Heart left ventricle (tissue), 13 donors: ENCODE measurements around the gene ASF1B.

Experiments
- POLR2A ChIP-seq, 2 donors: fragments of 450-650 bp; IDR thresholded peaks; one replicate each; pipeline ENCODE4 v1.6.1; 2017; ENCODE audit warnings: antibody characterized with exemption in 2 of 2, mild to moderate bottlenecking in 2 of 2, moderate library complexity in 2 of 2
- TF ChIP-seq, protein P1 (sequence below), 12 donors: fragments of 200-600 bp; sonication (generic) in 4 of 12; IDR thresholded peaks; one replicate each; pipeline versions ENCODE4 v1.5.0 to v1.8.0; 2018 to 2022; ENCODE audit warnings: antibody characterized with exemption in 12 of 12, mild to moderate bottlenecking in 5 of 12
- donor health status: ischemic (EF 13 %, LVEDD 7.1; RV severe dilation, severe dysfunction).
- donor health status: DM: no; HTN: yes; CAD: no.
- donor health status: DM: no; HTN: no; CAD: no.
- donor health status: ischemic (EF 25% LVEDD 6.9; RV normal size, moderate dysfunction).
- donor health status: ischemic (EF 25% LVEDD 5.7; RV mildly dilated, moderate dysfunction).
- donor health status: ischemic (EF 35%, LVEDD 5.7; RV mildly dilated, moderate dysfunction).
- donor health status: nonischemic (EF 11% LVEDD 7.7; RV severe dilation, severe dysfunction).
- donor health status: DM: yes; HTN: yes; CAD: no.
- donor health status: PGD.
- donor health status: ischemic (EF 29% LVEDD 5.4; RV normal size, mild dysfunction).
- donor health status: nonischemic (EF 23%, LVEDD 6.1; RV moderate dilation, normal function).

DNA sequence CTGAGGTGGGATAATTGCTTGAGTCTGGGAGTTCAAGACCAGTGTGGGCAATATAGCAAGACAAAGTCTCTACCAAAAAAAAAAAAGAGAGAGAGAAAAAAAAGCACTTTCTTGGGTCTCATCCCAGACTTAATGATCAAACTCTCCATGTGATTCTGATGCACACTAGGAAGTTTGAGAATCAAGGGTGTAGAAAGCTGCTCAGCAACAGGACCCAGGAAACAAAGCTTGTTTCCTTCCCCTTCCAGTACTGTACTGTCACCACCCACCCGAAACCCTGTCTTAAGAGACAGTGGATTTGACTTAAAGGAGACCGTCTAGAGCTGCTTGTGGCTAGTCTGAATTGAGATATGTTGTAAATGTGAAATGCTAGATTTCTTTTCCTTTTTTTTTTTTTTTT, 58.0 kb downstream of the ASF1B start:
- no peak for TF ChIP-seq POLR2A (IDR thresholded peaks at IDR 0.05)
- TF ChIP-seq, protein P1, sequence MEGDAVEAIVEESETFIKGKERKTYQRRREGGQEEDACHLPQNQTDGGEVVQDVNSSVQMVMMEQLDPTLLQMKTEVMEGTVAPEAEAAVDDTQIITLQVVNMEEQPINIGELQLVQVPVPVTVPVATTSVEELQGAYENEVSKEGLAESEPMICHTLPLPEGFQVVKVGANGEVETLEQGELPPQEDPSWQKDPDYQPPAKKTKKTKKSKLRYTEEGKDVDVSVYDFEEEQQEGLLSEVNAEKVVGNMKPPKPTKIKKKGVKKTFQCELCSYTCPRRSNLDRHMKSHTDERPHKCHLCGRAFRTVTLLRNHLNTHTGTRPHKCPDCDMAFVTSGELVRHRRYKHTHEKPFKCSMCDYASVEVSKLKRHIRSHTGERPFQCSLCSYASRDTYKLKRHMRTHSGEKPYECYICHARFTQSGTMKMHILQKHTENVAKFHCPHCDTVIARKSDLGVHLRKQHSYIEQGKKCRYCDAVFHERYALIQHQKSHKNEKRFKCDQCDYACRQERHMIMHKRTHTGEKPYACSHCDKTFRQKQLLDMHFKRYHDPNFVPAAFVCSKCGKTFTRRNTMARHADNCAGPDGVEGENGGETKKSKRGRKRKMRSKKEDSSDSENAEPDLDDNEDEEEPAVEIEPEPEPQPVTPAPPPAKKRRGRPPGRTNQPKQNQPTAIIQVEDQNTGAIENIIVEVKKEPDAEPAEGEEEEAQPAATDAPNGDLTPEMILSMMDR (IDR thresholded peaks at IDR 0.05): no peak
